Uterus (tissue), 2 donors: ENCODE results near the gene AZU1.

Experiments
- CTCF ChIP-seq, 4 experiments: fragments of 200-600 bp in 2 of 4; fragments of 450-650 bp in 2 of 4; sonication (generic) in 2 of 4; IDR thresholded peaks; one replicate each; pipeline ENCODE4 v1.5.1; 2016 to 2019; ENCODE audit warnings: antibody characterized with exemption in 4 of 4, mild to moderate bottlenecking in 2 of 4, moderate library complexity in 1 of 4
- POLR2A ChIP-seq, 2 donors: fragments of 450-650 bp; IDR thresholded peaks; one replicate each; pipeline ENCODE4 v1.6.1; 2016; ENCODE audit warnings: antibody characterized with exemption in 2 of 2, mild to moderate bottlenecking in 1 of 2, moderate library complexity in 1 of 2

GRCh38 chr19:861756-862580 lies 34.3 kb downstream of the AZU1 start:
- TF ChIP-seq CTCF (IDR thresholded peaks at IDR 0.05), result no peak
- TF ChIP-seq POLR2A (IDR thresholded peaks at IDR 0.05), result no peak
